HFFc6 (cell line): Measurements from ENCODE around the gene OR4C46. TPM values are rescaled to one million over a fixed set of nuclear protein-coding genes. Genes with fewer than 3 reads are reported as not detected.
"Not testable (repeated sequence)": the region's sequence is repeated elsewhere in the genome, so short reads cannot be mapped to it uniquely, and the experiment has no call there.

Experiments
- DNase-seq: peaks from one replicate; pipeline ENCODE4 v3.0.0-alpha.2; 2018
- H3K27ac Mint-ChIP-seq: 2 replicates; pipeline ENCODE4 v1.8.0; 2020; ENCODE audit warnings: mild to moderate bottlenecking, mixed read lengths
- H3K27me3 Mint-ChIP-seq: 2 replicates; pipeline ENCODE4 v1.8.0; 2021; ENCODE audit warnings: mild to moderate bottlenecking, moderate library complexity, mixed read lengths; ENCODE audit not compliant: insufficient read depth
- H3K36me3 Mint-ChIP-seq: 2 replicates; pipeline ENCODE4 v1.8.0; 2021; ENCODE audit warnings: low read depth, mixed read lengths
- H3K4me1 Mint-ChIP-seq: 2 replicates; pipeline ENCODE4 v1.8.0; 2020; ENCODE audit warnings: low read depth, mixed read lengths
- H3K4me3 Mint-ChIP-seq: 2 replicates; pipeline ENCODE4 v1.8.0; 2020; ENCODE audit warnings: mild to moderate bottlenecking, moderate library complexity, mixed read lengths
- H3K9me3 Mint-ChIP-seq: 2 replicates; pipeline ENCODE4 v1.8.0; 2020; ENCODE audit warnings: mild to moderate bottlenecking, mixed read lengths
- long read RNA-seq: library from polyadenylated mRNA; unstranded; transcript quantifications from one replicate; pipeline ENCODE4 v2.0.0, GENCODE V29; 2019
- total RNA-seq, 6 experiments: library from RNA; stranded (reverse); fragmentation: NEBNext Ultra II Directional; extraction: Animal tissue kit (Norgen Biotek cat#: 25700); gene quantifications; 2 replicates in 1 of 6; 3 replicates in 5 of 6; pipeline ENCODE4 v1.2.3, GENCODE V29; 2021
- TF ChIP-seq, protein P1 (sequence below): fragments of 200-600 bp; sonication (generic); IDR thresholded peaks from 2 replicates; pipeline ENCODE4 v1.5.0; 2021; ENCODE audit warnings: antibody characterized with exemption, mild to moderate bottlenecking

OR4C46 gene
- not detected for total RNA-seq
- long read RNA-seq, result 0 reads

- H3K9me3 Mint-ChIP-seq, result peaks cover 12% of the 10 kb centered on the region
- H3K27me3 Mint-ChIP-seq, result no peaks in the 10 kb centered on the region
- H3K4me1 Mint-ChIP-seq, result no peaks in the 10 kb centered on the region
- TF ChIP-seq, protein P1, sequence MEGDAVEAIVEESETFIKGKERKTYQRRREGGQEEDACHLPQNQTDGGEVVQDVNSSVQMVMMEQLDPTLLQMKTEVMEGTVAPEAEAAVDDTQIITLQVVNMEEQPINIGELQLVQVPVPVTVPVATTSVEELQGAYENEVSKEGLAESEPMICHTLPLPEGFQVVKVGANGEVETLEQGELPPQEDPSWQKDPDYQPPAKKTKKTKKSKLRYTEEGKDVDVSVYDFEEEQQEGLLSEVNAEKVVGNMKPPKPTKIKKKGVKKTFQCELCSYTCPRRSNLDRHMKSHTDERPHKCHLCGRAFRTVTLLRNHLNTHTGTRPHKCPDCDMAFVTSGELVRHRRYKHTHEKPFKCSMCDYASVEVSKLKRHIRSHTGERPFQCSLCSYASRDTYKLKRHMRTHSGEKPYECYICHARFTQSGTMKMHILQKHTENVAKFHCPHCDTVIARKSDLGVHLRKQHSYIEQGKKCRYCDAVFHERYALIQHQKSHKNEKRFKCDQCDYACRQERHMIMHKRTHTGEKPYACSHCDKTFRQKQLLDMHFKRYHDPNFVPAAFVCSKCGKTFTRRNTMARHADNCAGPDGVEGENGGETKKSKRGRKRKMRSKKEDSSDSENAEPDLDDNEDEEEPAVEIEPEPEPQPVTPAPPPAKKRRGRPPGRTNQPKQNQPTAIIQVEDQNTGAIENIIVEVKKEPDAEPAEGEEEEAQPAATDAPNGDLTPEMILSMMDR, result no peak
- no peak for DNase-seq
- no peak within 1 kb of the TSS for H3K4me3 Mint-ChIP-seq
- H3K27ac Mint-ChIP-seq, result no peak within 1 kb of the TSS
- no peaks in the 10 kb centered on the region for H3K36me3 Mint-ChIP-seq
Observed at GRCh38 chr11:54603898-54604297, at the start of gene OR4C46. TSS of gene OR4C46 (minus strand) at chr11:54603998. CDS start at chr11:54603998, 0 bp downstream.

DNA sequence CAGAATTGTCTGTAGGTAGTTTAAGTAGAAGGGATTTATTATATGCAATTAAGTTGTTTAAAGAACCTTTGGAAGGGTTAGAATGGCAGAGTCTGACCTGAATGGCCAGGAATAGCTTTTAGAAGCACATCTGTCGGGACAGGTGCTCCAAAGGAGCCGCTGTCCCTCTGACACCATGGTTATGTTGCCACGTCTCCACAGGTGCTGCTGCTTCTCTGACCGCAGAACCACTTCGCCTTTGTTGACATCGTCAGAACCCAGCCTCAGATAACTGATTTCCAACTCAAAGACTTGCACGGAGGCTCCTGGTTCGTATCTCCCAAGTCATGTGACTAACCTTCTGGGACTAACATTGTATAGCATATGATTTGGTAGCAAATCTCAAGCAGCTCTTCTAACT, 41.8 kb upstream of the OR4C46 start:
- not testable (repeated sequence) for DNase-seq, H3K4me1 Mint-ChIP-seq, H3K27me3 Mint-ChIP-seq, H3K27ac Mint-ChIP-seq, H3K36me3 Mint-ChIP-seq
- Mint-ChIP-seq H3K9me3 (peaks cover 26% of the 10 kb centered on the region), H3K4me3 (peak overlapping the region; percentile 49)

- DNase-seq, H3K4me3 Mint-ChIP-seq, H3K27me3 Mint-ChIP-seq, H3K4me1 Mint-ChIP-seq, H3K27ac Mint-ChIP-seq: not testable (repeated sequence)
- H3K9me3 Mint-ChIP-seq, result peaks cover 42% of the 10 kb centered on the region
- H3K36me3 Mint-ChIP-seq, result peaks cover 19% of the 10 kb centered on the region
Observed at GRCh38 chr11:54561439-54561838, 42.4 kb downstream of the OR4C46 start.

DNA sequence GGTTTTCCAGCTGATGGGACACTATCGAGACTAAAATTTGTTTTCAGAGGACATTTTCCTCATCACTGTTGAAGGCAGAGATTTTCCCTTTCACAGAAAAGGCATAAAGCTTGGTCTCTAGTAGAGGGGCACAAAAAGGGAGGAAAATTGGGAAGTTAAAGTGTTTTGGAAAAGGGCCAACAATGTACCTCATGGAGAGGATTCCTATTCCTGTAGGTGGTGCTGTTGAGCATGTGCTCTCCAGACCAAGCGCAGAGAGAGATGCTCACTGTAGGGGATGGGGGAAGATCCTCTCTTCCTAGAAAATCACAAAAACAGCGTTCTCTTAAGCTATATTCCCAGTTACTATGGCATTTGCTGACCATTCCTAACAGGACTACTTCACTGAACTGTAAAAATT, 44.9 kb downstream of the OR4C46 start:
- Mint-ChIP-seq H3K36me3 (peaks cover 12% of the 10 kb centered on the region), H3K9me3 (peaks cover 39% of the 10 kb centered on the region), H3K27ac (no peak overlapping the region), H3K4me3 (no peak overlapping the region), H3K4me1 (no peaks in the 10 kb centered on the region), H3K27me3 (peaks cover 1% of the 10 kb centered on the region; the same call in 1 of the 2 replicates)
- no peak for DNase-seq
- TF ChIP-seq, protein P1, result peak; percentile 12; the same call in 1 of the 2 replicates

DNA sequence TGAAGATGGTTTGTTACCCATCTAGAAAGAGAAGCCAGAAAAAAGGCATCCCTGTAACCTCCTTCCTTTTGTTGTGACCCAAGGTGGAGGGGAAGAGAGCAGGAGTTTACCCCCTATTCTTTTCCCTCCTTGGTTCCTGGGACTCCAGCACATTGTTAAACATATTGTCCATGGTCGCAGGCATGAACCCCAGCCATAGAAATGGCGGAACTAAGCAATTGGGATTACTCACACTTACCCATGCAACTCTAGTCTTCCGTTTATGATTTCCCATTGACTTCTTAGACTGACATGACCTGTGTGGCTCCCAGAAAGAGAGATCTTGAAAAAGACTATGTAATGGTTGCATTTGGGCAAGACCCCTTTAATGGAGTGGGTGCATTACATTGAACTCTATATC, 45.4 kb downstream of the OR4C46 start:
- Mint-ChIP-seq H3K9me3 (peaks cover 36% of the 10 kb centered on the region), H3K4me1 (no peaks in the 10 kb centered on the region), H3K36me3 (peaks cover 12% of the 10 kb centered on the region), H3K27ac (no peak overlapping the region), H3K27me3 (peaks cover 1% of the 10 kb centered on the region; the same call in 1 of the 2 replicates), H3K4me3 (no peak overlapping the region)
- DNase-seq, result no peak
- TF ChIP-seq, protein P1, result no peak

Other genes with a start within 250 kb of the OR4C46 start
- gene OR4A5, start 102.8 kb upstream of the OR4C46 start, total RNA-seq, result not detected